PC-9 (cell line): ENCODE data around the gene HYDIN. TPM values are rescaled to one million over a fixed set of nuclear protein-coding genes. Genes with fewer than 3 reads are reported as not detected.

ENCODE experiments used
- BruUV-seq: library from RNA; stranded (reverse); fragments of 400-500 nt; replicated peaks from 2 replicates; lab custom pipeline; 2021; lab: Mats Ljungman, UMichigan
- CTCF ChIA-PET: fragments of 300-600 bp; sonication (Branson Sonifier 250); formaldehyde crosslinking; loops from one replicate; lab custom pipeline; 2022; ENCODE audit warnings: antibody characterized with exemption; lab: Charles Lee
- POLR2A ChIA-PET: fragments of 300-600 bp; sonication (Branson Sonifier 250); formaldehyde crosslinking; loops from one replicate; lab custom pipeline; 2022; ENCODE audit warnings: antibody characterized with exemption; ENCODE audit not compliant: unreplicated experiment; lab: Charles Lee
- DNase-seq, 2 experiments: peaks; one replicate each; pipeline versions ENCODE4 v3.0.0 to v3.0.0-alpha.2; 2015 to 2022; ENCODE audit warnings: mixed read lengths in 1 of 2
- H2AFZ ChIP-seq: fragments of 200-600 bp; sonication (generic); 2 replicates; pipeline ENCODE4 v1.8.1; 2017; ENCODE audit warnings: antibody characterized with exemption
- H3F3A ChIP-seq: fragments of 200-600 bp; sonication (generic); 2 replicates; pipeline ENCODE4 v1.8.1; 2017; ENCODE audit warnings: antibody characterized with exemption, mild to moderate bottlenecking, low read depth; ENCODE audit not compliant: insufficient read depth
- H3K27ac ChIP-seq: fragments of 200-600 bp; sonication (generic); 2 replicates; pipeline ENCODE4 v1.6.1; 2016; ENCODE audit warnings: mixed run types
- H3K27me3 ChIP-seq: fragments of 200-600 bp; sonication (generic); 2 replicates; pipeline ENCODE4 v1.6.1; 2016; ENCODE audit warnings: low read depth, mixed run types; ENCODE audit not compliant: insufficient read depth
- H3K36me3 ChIP-seq: fragments of 200-600 bp; sonication (generic); 2 replicates; pipeline ENCODE4 v1.6.1; 2016; ENCODE audit warnings: low read depth, mixed run types
- H3K4me1 ChIP-seq: fragments of 200-600 bp; sonication (generic); replicated peaks from 2 replicates; pipeline ENCODE4 v1.6.1; 2016; ENCODE audit warnings: mixed run types; ENCODE audit not compliant: insufficient read depth
- H3K4me2 ChIP-seq: fragments of 200-600 bp; sonication (generic); 2 replicates; pipeline ENCODE4 v1.6.1; 2017; ENCODE audit warnings: mixed run types
- H3K4me3 ChIP-seq: fragments of 200-600 bp; sonication (generic); 2 replicates; pipeline ENCODE4 v1.6.1; 2016; ENCODE audit warnings: mixed run types
- H3K79me2 ChIP-seq: fragments of 200-600 bp; sonication (generic); 2 replicates; pipeline ENCODE4 v1.6.1; 2017; ENCODE audit warnings: low read depth, mixed run types
- H3K9me2 ChIP-seq: fragments of 200-600 bp; sonication (generic); 2 replicates; pipeline ENCODE4 v1.8.1; 2017; ENCODE audit warnings: mild to moderate bottlenecking; ENCODE audit not compliant: insufficient read depth
- H3K9me3 ChIP-seq: fragments of 200-600 bp; sonication (generic); 2 replicates; pipeline ENCODE4 v1.8.1; 2016; ENCODE audit warnings: low read depth; ENCODE audit not compliant: insufficient read depth
- H4K20me1 ChIP-seq: fragments of 200-600 bp; sonication (generic); 2 replicates; pipeline ENCODE4 v1.8.1; 2017; ENCODE audit not compliant: insufficient read depth
- CTCF ChIP-seq: fragments of 200-600 bp; sonication (generic); conservative IDR thresholded peaks from 2 replicates; pipeline ENCODE4 v1.6.1; 2017; ENCODE audit warnings: mixed run types, antibody characterized with exemption, mild to moderate bottlenecking, moderate library complexity
- EZH2 ChIP-seq: fragments of 200-600 bp; sonication (generic); IDR thresholded peaks from 2 replicates; pipeline ENCODE4 v1.8.0; 2017; ENCODE audit warnings: antibody characterized with exemption, low read depth
- intact Hi-C: fragments of 100-400 bp; cut with micrococcal nuclease; formaldehyde crosslinking; loops from one replicate; pipeline ENCODE4 v1.10.0; 2022; ENCODE audit not compliant: unreplicated experiment
- total RNA-seq: library from RNA; stranded (reverse); gene quantifications from 2 replicates; pipeline ENCODE4 v1.2.3, GENCODE V29; 2021

HYDIN gene
- total RNA-seq, 1 experiment from 2014 or later = 31.0 TPM

DNA sequence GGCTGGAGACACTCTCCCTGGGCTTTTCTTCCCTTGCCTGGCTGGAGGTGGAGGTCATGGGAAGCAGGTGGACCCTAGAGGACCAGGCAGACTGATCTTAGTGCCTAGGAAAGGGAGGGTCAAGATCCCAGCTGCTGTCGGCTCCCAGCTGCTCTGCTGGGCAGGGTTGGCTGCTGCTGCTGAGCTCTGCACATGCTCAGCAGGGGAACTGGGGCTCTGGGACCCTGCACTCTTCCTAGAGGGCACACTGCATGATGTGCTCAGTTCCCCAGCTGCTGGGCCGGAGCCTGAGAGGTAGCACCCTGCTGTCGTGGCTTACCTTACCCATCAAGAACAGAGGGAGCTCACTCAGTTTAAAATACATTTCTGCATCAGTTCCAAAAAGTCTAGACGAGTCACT lies 463.9 kb downstream of the HYDIN start:
- Histone ChIP-seq H3K4me2 (no peak overlapping the region), H3K27ac (no peak overlapping the region), H3K36me3 (peaks cover 15% of the 10 kb centered on the region; the same call in 1 of the 2 replicates), H2AFZ (no peak overlapping the region), H3K27me3 (no peaks in the 10 kb centered on the region), H3K4me1 (peaks cover 19% of the 10 kb centered on the region), H3K4me3 (no peak overlapping the region), H3K79me2 (no peaks in the 10 kb centered on the region), H3K9me2 (no peaks in the 10 kb centered on the region), H4K20me1 (no peaks in the 10 kb centered on the region), H3K9me3 (no peaks in the 10 kb centered on the region), H3F3A (peaks cover 21% of the 10 kb centered on the region)
- POLR2A ChIA-PET = interaction anchor here (0.8 kb wide), 1 partner anchor 115 kb away, joined by 5 read pairs; no protein-coding TSS in a partner anchor
- BruUV-seq = no TSS peak
- CTCF ChIA-PET = interaction anchor here (0.5 to 1.2 kb wide), 2 partner anchors 112 to 113 kb away, joined by 3 to 6 read pairs; no protein-coding TSS in a partner anchor
- TF ChIP-seq EZH2 = no peak
- no peak for TF ChIP-seq CTCF
- intact Hi-C loops = no loop called here
- no peak for DNase-seq

DNA sequence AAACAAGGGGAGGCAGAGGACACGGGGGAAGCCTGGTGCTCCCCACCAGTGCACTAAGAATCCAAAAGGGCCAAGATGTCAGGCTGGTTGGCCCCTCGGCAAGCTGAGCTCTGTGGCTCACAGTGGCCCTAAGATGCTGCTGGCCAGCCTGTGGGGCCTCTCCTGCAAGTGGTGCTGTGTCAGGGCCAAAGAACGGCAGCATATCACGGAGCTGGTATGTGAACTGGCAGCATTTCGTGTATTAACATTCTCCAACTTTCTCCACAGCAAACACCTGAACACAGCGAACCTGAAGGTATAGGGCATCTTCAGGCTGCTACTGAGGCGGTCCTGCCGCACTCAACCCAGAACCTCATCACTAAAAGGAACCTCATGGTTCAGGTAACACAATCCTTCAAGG lies 464.3 kb downstream of the HYDIN start:
- CTCF ChIA-PET = no interaction called here

DNA sequence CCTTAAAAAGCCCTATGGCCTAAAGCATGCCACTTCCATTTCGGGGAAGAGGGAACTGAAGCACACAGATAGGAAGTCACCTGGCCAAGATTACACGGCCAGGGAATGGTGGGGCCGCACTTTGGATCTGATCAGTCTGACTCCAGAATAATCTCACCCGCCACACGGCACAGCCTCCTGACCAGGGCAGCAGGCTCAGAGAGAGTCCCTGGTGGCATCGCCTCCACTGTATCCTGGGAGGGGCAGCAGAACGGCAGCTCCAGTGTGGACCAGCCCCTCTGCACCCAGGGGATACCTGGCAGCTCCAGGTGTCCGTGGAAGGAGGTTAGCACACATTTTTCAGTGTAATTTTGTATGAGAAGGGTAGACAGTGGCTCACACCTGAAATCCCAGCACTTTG lies 465.0 kb downstream of the HYDIN start:
- Histone ChIP-seq H3K4me2 (no peak overlapping the region), H3K4me1 (peaks cover 30% of the 10 kb centered on the region), H3F3A (peaks cover 26% of the 10 kb centered on the region; the same call in 1 of the 2 replicates), H3K9me2 (no peaks in the 10 kb centered on the region), H3K27me3 (no peaks in the 10 kb centered on the region), H3K36me3 (0 out of 2 replicates have a peak, but pooled peaks cover 15% of the 10 kb centered on the region), H3K9me3 (no peaks in the 10 kb centered on the region), H3K27ac (no peak overlapping the region), H2AFZ (no peak overlapping the region), H3K79me2 (no peaks in the 10 kb centered on the region), H3K4me3 (no peak overlapping the region), H4K20me1 (no peaks in the 10 kb centered on the region)
- intact Hi-C loops = no loop called here
- CTCF ChIA-PET = no interaction called here
- POLR2A ChIA-PET = no interaction called here
- BruUV-seq = no TSS peak
- TF ChIP-seq EZH2 = no peak
- DNase-seq = no peak

More for the DNA sequence above, 464.3 kb downstream of the HYDIN start:
- no peak for DNase-seq
- Histone ChIP-seq H3K9me3 (no peaks in the 10 kb centered on the region), H3K36me3 (0 out of 2 replicates have a peak, but pooled peaks cover 15% of the 10 kb centered on the region), H2AFZ (no peak overlapping the region), H4K20me1 (no peaks in the 10 kb centered on the region), H3F3A (peaks cover 23% of the 10 kb centered on the region; the same call in 1 of the 2 replicates), H3K4me1 (peaks cover 24% of the 10 kb centered on the region), H3K4me2 (no peak overlapping the region), H3K4me3 (no peak overlapping the region), H3K27me3 (no peaks in the 10 kb centered on the region), H3K79me2 (no peaks in the 10 kb centered on the region), H3K9me2 (no peaks in the 10 kb centered on the region), H3K27ac (no peak overlapping the region)
- POLR2A ChIA-PET = no interaction called here
- intact Hi-C loops = no loop called here
- TF ChIP-seq CTCF (no peak), EZH2 (no peak)
- no TSS peak for BruUV-seq

DNA sequence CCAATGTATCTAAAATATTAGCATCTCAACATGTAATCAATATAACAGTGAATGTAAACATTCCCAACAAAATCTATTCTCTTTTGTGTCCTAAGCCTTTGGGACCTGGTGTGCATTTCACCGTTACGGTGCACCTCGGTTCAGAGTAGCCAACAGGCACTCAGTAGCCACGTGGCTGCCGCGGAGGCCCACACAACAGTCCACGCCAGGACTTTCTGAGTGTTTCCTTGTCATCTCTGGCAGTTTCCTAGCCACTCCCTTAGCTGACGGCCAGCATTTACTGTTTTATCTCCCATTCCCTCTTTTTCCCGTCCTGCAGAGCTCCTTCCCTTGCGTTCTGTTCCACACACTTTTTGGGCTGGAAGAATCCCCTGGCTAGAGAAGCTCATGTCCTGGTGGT lies 465.9 kb downstream of the HYDIN start:
- Histone ChIP-seq H3K79me2 (no peaks in the 10 kb centered on the region), H3K36me3 (0 out of 2 replicates have a peak, but pooled peaks cover 15% of the 10 kb centered on the region)
- CTCF ChIA-PET = no interaction called here

More for the DNA sequence above, 465.9 kb downstream of the HYDIN start:
- H4K20me1 ChIP-seq = no peaks in the 10 kb centered on the region
- no peaks in the 10 kb centered on the region for H3K9me3 ChIP-seq
- DNase-seq = no peak
- H2AFZ ChIP-seq = no peak overlapping the region
- peaks cover 38% of the 10 kb centered on the region for H3K4me1 ChIP-seq
- intact Hi-C loops = no loop called here
- no peaks in the 10 kb centered on the region for H3K27me3 ChIP-seq
- no peak for TF ChIP-seq EZH2
- TF ChIP-seq CTCF = no peak
- H3F3A ChIP-seq = peaks cover 33% of the 10 kb centered on the region; the same call in 1 of the 2 replicates
- no peaks in the 10 kb centered on the region for H3K9me2 ChIP-seq
- BruUV-seq = no TSS peak
- H3K27ac ChIP-seq = no peak overlapping the region
- no peak overlapping the region for H3K4me3 ChIP-seq
- POLR2A ChIA-PET = no interaction called here
- no peak overlapping the region for H3K4me2 ChIP-seq
